ENCODE data around the gene NDUFA9.

Gene NDUFA9

DNA sequence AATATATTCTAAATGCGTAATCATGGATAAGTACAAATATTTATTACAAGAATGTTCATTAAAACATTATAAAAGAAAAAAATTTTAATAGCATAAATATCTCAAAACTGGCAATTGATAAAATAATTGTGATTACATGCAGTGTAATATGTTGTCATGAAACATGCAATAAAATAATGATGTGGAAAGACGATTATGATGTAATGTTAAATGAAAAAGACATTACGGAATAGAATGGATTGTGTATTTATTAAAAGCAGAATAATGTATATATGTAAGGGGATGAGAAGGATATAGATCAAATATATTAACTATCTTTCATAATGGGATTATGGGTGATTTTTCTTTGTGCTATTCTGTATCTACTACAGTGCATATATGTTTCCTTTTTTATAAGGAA is 32.8 kb downstream of the NDUFA9 start:
- no peak overlapping the region for H3K27ac ChIP-seq
- TF ChIP-seq ZFX (IDR thresholded peaks at IDR 0.05) = no peak
- TF ChIP-seq, protein P1, sequence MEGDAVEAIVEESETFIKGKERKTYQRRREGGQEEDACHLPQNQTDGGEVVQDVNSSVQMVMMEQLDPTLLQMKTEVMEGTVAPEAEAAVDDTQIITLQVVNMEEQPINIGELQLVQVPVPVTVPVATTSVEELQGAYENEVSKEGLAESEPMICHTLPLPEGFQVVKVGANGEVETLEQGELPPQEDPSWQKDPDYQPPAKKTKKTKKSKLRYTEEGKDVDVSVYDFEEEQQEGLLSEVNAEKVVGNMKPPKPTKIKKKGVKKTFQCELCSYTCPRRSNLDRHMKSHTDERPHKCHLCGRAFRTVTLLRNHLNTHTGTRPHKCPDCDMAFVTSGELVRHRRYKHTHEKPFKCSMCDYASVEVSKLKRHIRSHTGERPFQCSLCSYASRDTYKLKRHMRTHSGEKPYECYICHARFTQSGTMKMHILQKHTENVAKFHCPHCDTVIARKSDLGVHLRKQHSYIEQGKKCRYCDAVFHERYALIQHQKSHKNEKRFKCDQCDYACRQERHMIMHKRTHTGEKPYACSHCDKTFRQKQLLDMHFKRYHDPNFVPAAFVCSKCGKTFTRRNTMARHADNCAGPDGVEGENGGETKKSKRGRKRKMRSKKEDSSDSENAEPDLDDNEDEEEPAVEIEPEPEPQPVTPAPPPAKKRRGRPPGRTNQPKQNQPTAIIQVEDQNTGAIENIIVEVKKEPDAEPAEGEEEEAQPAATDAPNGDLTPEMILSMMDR (conservative IDR thresholded peaks at IDR 0.05) = no peak

DNA sequence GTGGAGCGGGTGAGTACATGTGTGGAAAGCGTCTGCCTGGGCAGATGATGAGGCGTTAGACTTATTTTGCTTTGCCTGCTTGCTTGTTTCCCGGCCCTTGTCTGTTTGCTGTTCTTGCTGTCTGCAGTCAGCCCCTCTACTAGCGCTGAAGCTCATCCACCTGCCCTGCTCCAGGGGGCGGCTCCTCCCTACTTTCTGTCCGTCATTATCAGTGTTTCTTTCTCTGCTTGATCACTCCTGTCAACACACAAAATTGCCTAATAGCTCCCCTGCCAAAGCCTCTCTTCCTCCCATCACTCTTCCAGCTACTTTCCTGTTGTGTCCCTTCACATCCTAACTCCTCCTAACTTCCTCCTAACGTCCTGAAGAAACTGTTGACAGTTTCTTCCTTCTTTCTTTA is 36.4 kb downstream of the NDUFA9 start:
- TF ChIP-seq ZFX (IDR thresholded peaks at IDR 0.05) = no peak
- TF ChIP-seq, protein P1 (conservative IDR thresholded peaks at IDR 0.05) = no peak
- H3K27ac ChIP-seq = no peak overlapping the region

DNA sequence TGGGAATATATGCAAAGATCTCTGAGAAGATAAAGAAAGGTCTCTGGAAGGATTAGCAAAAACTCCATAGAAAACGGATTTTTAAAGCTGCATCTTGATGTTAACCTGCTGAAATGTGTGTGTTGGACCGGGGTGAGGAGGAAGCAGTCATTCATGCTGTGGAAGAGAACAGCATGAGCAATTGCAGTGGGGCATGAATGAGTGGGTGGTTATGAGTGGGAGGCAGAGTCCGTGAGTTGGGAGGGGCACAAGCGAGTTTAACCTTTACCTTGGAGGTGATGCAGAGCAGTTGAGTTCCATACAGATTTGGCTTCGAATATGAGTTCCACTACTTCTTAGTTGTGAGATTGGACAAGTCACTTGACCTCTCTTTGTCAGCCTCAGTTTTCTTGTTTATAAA is 41.8 kb downstream of the NDUFA9 start:
- TF ChIP-seq, protein P1 (conservative IDR thresholded peaks at IDR 0.05) = no peak
- no peak for TF ChIP-seq ZFX (IDR thresholded peaks at IDR 0.05)

More for the DNA sequence above, 41.8 kb downstream of the NDUFA9 start:
- H3K27ac ChIP-seq = no peak overlapping the region

Measured in C4-2B (cell line).